Measurements from ENCODE around the gene GRID2.

Gene GRID2

DNA sequence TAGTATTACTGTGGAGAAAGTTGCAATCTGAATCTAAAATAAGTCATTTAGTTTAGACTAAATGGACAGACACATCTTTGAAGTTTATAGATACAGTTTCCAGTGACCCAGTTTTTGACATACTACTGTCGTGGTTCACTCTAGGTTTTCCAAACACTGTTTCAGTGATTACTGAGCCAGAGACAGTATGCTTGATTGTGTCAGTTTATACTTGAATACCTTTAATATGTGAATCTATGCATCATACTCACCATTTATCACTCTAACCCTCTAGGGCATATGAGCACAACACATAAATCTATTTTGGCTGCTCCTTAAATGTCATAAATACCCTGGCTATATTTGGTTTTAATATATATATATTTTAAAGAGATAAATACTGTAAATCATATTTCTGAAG lies 173.5 kb downstream of the GRID2 start:
- no peak for DNase-seq (ENCODE audit: low spot score in 2 of 2)
- in situ Hi-C loops (cut with MboI; ENCODE audit: low sequenced_read_pairs): no loop called here
- Histone ChIP-seq H3K27me3 (ENCODE audit: low read depth) (no peaks in the 10 kb centered on the region), H3K4me1 (no peaks in the 10 kb centered on the region), H3K36me3 (replicated peaks) (no peaks in the 10 kb centered on the region), H3K9me3 (no peaks in the 10 kb centered on the region), H3K4me3 (no peak overlapping the region)

- Histone ChIP-seq H3K4me1 (no peaks in the 10 kb centered on the region), H3K4me3 (no peak overlapping the region), H3K36me3 (replicated peaks) (no peaks in the 10 kb centered on the region), H3K9me3 (no peaks in the 10 kb centered on the region), H3K27me3 (ENCODE audit: low read depth) (no peaks in the 10 kb centered on the region)
- in situ Hi-C loops (cut with MboI; ENCODE audit: low sequenced_read_pairs): no loop called here
- no peak for DNase-seq (ENCODE audit: low spot score in 2 of 2)
Measured at GRCh38 chr4:92483341-92483740, 179.6 kb downstream of the GRID2 start.

- Histone ChIP-seq H3K4me3 (no peak overlapping the region), H3K9me3 (no peaks in the 10 kb centered on the region), H3K36me3 (replicated peaks) (no peaks in the 10 kb centered on the region), H3K4me1 (no peaks in the 10 kb centered on the region), H3K27me3 (ENCODE audit: low read depth) (no peaks in the 10 kb centered on the region)
- DNase-seq (ENCODE audit: low spot score in 2 of 2): no peak
- in situ Hi-C loops (cut with MboI; ENCODE audit: low sequenced_read_pairs): no loop called here
Measured at GRCh38 chr4:92488496-92488895, 184.7 kb downstream of the GRID2 start.

- Histone ChIP-seq H3K4me3 (no peak overlapping the region), H3K4me1 (no peaks in the 10 kb centered on the region), H3K9me3 (no peaks in the 10 kb centered on the region), H3K36me3 (replicated peaks) (no peaks in the 10 kb centered on the region), H3K27me3 (ENCODE audit: low read depth) (no peaks in the 10 kb centered on the region)
- in situ Hi-C loops (cut with MboI; ENCODE audit: low sequenced_read_pairs): no loop called here
- DNase-seq (ENCODE audit: low spot score in 2 of 2): no peak
Measured at GRCh38 chr4:92497141-92497540, 193.4 kb downstream of the GRID2 start.

DNA sequence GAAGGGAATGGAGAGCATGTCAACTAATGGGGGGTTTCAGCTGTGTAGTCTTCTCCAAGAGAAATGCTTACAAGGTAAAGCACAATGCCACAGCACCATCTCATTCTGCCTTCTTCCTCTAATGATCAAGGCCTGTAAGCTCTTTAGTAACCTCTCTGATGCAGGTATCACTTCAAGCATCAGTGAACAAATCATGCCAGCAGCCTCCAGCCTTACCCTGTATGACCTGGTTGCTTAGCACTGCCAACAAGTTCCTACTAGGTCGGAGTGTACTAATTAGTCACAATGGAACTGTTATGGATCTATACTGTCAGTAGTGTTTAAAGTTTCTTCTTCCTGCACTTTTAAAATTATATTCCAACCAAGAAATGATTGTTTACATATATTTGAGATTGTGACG lies 197.7 kb downstream of the GRID2 start:
- H3K4me1 ChIP-seq: no peaks in the 10 kb centered on the region
- no peak overlapping the region for H3K4me3 ChIP-seq
- no peak for DNase-seq (ENCODE audit: low spot score in 2 of 2)
- in situ Hi-C loops (cut with MboI; ENCODE audit: low sequenced_read_pairs): no loop called here
- H3K36me3 ChIP-seq (replicated peaks): no peaks in the 10 kb centered on the region
- H3K9me3 ChIP-seq: no peaks in the 10 kb centered on the region
- no peaks in the 10 kb centered on the region for H3K27me3 ChIP-seq (ENCODE audit: low read depth)

- Histone ChIP-seq H3K36me3 (replicated peaks) (no peaks in the 10 kb centered on the region), H3K27me3 (ENCODE audit: low read depth) (no peaks in the 10 kb centered on the region), H3K4me3 (no peak overlapping the region), H3K9me3 (no peaks in the 10 kb centered on the region), H3K4me1 (no peaks in the 10 kb centered on the region)
- in situ Hi-C loops (cut with MboI; ENCODE audit: low sequenced_read_pairs): no loop called here
- DNase-seq (ENCODE audit: low spot score in 2 of 2): no peak
Measured at GRCh38 chr4:92506933-92507332, 203.2 kb downstream of the GRID2 start.

GRCh38 chr4:92514627-92515026 lies 210.9 kb downstream of the GRID2 start:
- no peaks in the 10 kb centered on the region for H3K9me3 ChIP-seq
- no peak overlapping the region for H3K4me3 ChIP-seq
- H3K4me1 ChIP-seq: no peaks in the 10 kb centered on the region
- no peak for DNase-seq (ENCODE audit: low spot score in 2 of 2)
- no peaks in the 10 kb centered on the region for H3K36me3 ChIP-seq (replicated peaks)
- in situ Hi-C loops (cut with MboI; ENCODE audit: low sequenced_read_pairs): no loop called here
- no peaks in the 10 kb centered on the region for H3K27me3 ChIP-seq (ENCODE audit: low read depth)

DNA sequence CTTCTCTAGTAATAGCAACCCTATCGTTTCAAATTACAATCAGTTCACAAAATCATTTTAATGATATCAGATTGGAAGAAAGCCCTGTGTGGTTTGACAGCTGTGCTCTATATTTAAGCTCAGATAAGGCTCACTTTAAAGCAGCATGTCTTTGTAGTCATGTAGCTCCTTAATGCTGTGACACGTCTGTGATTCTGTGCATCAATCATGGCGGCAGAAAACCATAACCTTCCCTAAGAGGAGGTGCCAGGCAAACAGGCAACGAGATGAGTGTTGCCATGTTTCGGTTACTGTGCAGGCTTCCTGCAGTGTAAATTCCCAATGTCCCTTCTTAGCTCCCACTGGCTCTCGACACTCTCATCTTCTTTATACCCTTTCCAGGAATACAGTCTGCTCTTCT lies 212.7 kb downstream of the GRID2 start:
- DNase-seq (ENCODE audit: low spot score in 2 of 2): no peak
- in situ Hi-C loops (cut with MboI; ENCODE audit: low sequenced_read_pairs): no loop called here
- Histone ChIP-seq H3K4me3 (no peak overlapping the region), H3K9me3 (no peaks in the 10 kb centered on the region), H3K27me3 (ENCODE audit: low read depth) (no peaks in the 10 kb centered on the region), H3K4me1 (no peaks in the 10 kb centered on the region), H3K36me3 (replicated peaks) (no peaks in the 10 kb centered on the region)

DNA sequence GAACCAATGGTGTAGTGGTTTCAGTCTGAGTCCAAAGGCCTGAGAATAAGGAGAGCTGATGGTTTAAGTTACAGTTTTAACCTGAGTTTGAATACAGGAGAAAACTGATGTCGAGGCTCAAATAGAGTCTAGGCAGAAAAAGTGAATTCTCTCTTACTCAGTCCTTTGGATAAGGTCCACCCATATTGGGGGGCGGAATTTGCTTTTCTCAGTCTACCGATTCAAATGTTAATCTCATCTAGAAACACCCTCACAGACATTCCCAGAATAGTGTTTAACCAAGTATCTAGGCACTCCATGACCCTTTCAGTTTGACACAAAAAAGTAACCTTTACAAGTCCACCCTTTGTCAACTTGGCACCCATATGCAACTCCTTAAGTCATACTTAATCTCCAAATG lies 216.0 kb downstream of the GRID2 start:
- Histone ChIP-seq H3K9me3 (no peaks in the 10 kb centered on the region), H3K4me3 (no peak overlapping the region), H3K4me1 (no peaks in the 10 kb centered on the region), H3K36me3 (replicated peaks) (no peaks in the 10 kb centered on the region), H3K27me3 (ENCODE audit: low read depth) (no peaks in the 10 kb centered on the region)
- DNase-seq (ENCODE audit: low spot score in 2 of 2): no peak
- in situ Hi-C loops (cut with MboI; ENCODE audit: low sequenced_read_pairs): no loop called here

- in situ Hi-C loops (cut with MboI; ENCODE audit: low sequenced_read_pairs): no loop called here
- H3K4me1 ChIP-seq: no peaks in the 10 kb centered on the region
Measured at GRCh38 chr4:92520563-92520962, 216.8 kb downstream of the GRID2 start.

DNA sequence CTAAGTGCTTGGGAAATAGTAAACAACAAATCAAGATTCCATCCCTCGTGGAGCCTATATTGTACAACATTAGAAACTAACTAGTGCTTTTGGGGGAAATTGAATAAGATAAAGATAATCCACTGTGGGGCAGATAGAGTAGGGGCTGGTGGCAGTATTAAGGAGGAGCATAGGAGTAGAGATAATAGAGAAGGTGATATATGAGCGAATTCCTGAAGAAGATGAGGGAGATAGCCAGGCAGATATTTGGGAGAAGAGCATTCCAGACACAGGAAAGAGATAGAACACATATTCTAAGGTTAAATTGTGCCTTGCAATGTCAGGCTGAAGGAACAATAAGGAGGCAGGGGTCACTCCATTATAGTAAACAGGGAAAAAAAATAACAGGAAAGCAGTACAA lies 218.2 kb downstream of the GRID2 start:
- in situ Hi-C loops (cut with MboI; ENCODE audit: low sequenced_read_pairs): no loop called here
- no peak for DNase-seq (ENCODE audit: low spot score in 2 of 2)

More at GRCh38 chr4:92520563-92520962, 216.8 kb downstream of the GRID2 start:
- Histone ChIP-seq H3K4me3 (no peak overlapping the region), H3K27me3 (ENCODE audit: low read depth) (no peaks in the 10 kb centered on the region), H3K9me3 (no peaks in the 10 kb centered on the region), H3K36me3 (replicated peaks) (no peaks in the 10 kb centered on the region)
- no peak for DNase-seq (ENCODE audit: low spot score in 2 of 2)

DNA sequence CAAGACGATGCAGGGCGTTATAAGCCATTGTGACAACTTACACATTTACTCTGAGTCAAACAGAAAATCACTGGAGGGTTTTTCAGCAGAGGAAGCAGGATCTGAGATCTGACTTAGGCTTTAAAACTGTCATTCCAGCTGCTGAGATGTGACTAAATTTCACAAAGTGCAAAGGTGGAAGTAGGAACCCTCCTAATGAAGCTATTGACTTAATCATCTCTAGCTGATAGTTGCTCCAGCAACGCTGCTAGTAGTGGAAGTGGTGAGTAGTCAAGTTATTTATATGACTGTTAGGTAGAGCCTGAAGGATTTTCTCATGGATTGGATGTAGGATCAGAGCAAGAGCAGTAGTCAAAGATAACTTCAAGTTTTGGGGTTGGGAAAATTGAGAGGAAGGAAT lies 218.6 kb downstream of the GRID2 start:
- Histone ChIP-seq H3K36me3 (replicated peaks) (no peaks in the 10 kb centered on the region), H3K27me3 (ENCODE audit: low read depth) (no peaks in the 10 kb centered on the region), H3K4me3 (no peak overlapping the region), H3K4me1 (no peaks in the 10 kb centered on the region), H3K9me3 (no peaks in the 10 kb centered on the region)
- in situ Hi-C loops (cut with MboI; ENCODE audit: low sequenced_read_pairs): no loop called here
- DNase-seq (ENCODE audit: low spot score in 2 of 2): no peak

More for the DNA sequence above, 218.2 kb downstream of the GRID2 start:
- Histone ChIP-seq H3K9me3 (no peaks in the 10 kb centered on the region), H3K4me3 (no peak overlapping the region), H3K4me1 (no peaks in the 10 kb centered on the region), H3K36me3 (replicated peaks) (no peaks in the 10 kb centered on the region), H3K27me3 (ENCODE audit: low read depth) (no peaks in the 10 kb centered on the region)

GRCh38 chr4:92524131-92524530 lies 220.4 kb downstream of the GRID2 start:
- Histone ChIP-seq H3K27me3 (ENCODE audit: low read depth) (no peaks in the 10 kb centered on the region), H3K9me3 (no peaks in the 10 kb centered on the region), H3K4me3 (no peak overlapping the region), H3K4me1 (peaks cover 1% of the 10 kb centered on the region; the same call in 1 of the 2 replicates), H3K36me3 (replicated peaks) (no peaks in the 10 kb centered on the region)
- in situ Hi-C loops (cut with MboI; ENCODE audit: low sequenced_read_pairs): no loop called here
- no peak for DNase-seq (ENCODE audit: low spot score in 2 of 2)

GRCh38 chr4:92528541-92528940 lies 224.8 kb downstream of the GRID2 start:
- Histone ChIP-seq H3K9me3 (no peaks in the 10 kb centered on the region), H3K27me3 (ENCODE audit: low read depth) (no peaks in the 10 kb centered on the region), H3K36me3 (replicated peaks) (no peaks in the 10 kb centered on the region), H3K4me1 (peaks cover 3% of the 10 kb centered on the region; the same call in 1 of the 2 replicates), H3K4me3 (no peak overlapping the region)
- no peak for DNase-seq (ENCODE audit: low spot score in 2 of 2)
- in situ Hi-C loops (cut with MboI; ENCODE audit: low sequenced_read_pairs): no loop called here

DNA sequence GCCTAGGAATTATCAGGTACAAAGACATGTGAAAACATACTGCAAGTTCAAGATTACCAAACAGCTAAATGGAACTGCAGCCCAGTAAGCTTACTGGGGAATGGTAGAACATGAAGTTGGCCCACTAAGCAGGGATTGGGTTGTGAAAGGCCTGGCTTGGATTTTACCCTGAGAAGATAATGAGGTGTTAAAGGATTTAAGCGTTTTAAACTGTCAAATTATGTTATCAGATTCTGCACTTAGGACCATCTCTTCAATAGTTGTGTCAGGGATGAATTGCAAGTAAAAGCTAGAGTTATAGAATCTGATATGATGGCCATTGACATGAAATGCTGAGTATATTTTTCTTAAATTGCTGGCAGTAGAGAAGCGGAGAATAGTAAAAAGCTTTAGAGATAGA lies 225.7 kb downstream of the GRID2 start:
- Histone ChIP-seq H3K4me1 (peaks cover 3% of the 10 kb centered on the region; the same call in 1 of the 2 replicates), H3K36me3 (replicated peaks) (no peaks in the 10 kb centered on the region), H3K9me3 (no peaks in the 10 kb centered on the region), H3K4me3 (no peak overlapping the region), H3K27me3 (ENCODE audit: low read depth) (no peaks in the 10 kb centered on the region)
- in situ Hi-C loops (cut with MboI; ENCODE audit: low sequenced_read_pairs): no loop called here
- DNase-seq (ENCODE audit: low spot score in 2 of 2): no peak

All from HAP-1 (cell line).